GM19240 (cell line): ENCODE results near the gene GJC2.
A peak's percentile ranks its signal among the peaks of the same experiment; 100 is the strongest.

Experiments
- DNase-seq: peaks from one replicate; pipeline ENCODE4 v3.0.0; 2011; ENCODE audit warnings: low spot score; ENCODE audit not compliant: insufficient read length

GJC2 gene

DNA sequence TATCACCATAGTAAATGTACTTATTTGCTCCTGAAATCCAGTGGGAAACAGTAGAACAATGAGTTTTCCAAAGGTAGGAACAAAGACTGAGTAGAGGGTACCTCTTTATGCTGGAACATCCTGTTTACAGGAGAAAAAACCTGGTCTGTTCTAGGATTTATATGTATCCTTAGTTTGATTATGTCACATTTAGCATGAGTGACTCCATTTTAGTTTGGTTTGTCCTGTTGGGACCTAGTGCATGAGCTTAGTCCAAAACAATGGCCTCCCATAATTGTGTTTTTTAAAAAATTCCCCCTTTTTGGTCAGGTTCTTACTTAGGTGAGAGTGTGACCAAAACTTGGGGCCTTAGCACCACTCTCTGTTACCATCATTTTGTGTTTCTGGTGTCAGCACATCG is 37.1 kb upstream of the GJC2 start:
- no peak for DNase-seq

DNA sequence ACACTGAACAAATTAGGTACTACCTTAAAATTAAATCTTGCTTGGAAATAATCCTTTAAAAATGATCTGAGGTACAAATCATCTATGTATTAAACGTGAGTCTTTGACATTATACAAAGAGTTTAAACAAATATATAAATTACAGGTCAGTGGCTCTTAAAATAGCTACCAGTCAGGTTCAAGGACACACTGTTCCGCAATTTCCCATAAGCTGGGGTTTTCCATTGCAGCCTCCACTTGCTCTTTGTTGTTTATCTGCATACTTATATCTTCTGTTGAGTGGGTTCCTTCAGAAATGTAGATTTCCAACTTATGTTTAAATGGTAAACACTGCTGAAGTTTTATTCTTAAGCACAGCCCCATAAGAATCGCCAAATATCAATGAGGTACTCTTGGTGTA is 34.9 kb upstream of the GJC2 start:
- no peak for DNase-seq

DNA sequence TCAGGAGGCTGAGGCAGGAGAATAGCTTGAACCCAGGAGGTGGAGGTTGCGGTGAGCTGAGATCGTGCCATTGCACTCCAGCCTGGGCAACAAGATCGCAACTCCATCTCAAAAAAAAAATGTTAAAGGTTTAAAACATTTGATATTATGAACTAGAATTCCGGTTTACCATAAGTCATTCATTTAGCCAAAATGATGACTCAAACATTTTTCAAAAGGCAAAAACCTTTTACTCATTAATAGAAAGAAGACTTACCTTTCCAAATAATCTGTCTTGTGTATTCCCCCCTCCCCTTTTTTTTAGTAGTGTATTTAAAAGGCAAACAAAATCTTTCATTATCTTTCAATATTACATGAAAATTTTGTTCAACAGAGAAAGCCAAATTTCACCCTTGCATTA is 32.4 kb upstream of the GJC2 start:
- DNase-seq = no peak

GRCh38 chr1:228118040-228118439 is 31.7 kb upstream of the GJC2 start:
- DNase-seq = no peak

DNA sequence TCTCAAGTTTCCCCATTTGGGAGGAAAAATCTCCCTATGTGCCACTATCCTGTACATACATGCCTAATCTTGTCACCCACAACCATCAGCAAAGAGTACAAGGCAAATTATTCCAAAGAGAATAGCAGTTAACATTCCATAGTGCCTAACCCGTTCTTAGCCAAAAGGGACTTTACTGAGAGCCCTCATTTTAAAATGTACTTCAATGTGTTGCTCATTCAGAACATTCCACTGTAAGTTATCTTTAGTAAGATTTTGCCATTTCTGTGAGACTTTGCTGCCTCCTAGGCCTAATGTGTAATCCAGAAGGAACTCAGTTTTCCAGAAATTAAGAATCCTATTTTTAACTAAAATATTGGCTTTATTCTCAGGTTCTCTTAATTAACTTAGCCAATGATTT is 29.4 kb upstream of the GJC2 start:
- DNase-seq = no peak

- no peak for DNase-seq
These were observed 28.8 kb upstream of the GJC2 start for GRCh38 chr1:228120857-228121489.

GRCh38 chr1:228122921-228123441 is 26.7 kb upstream of the GJC2 start:
- no peak for DNase-seq

- DNase-seq = no peak
These were observed 26.2 kb upstream of the GJC2 start for GRCh38 chr1:228123505-228123904.

DNA sequence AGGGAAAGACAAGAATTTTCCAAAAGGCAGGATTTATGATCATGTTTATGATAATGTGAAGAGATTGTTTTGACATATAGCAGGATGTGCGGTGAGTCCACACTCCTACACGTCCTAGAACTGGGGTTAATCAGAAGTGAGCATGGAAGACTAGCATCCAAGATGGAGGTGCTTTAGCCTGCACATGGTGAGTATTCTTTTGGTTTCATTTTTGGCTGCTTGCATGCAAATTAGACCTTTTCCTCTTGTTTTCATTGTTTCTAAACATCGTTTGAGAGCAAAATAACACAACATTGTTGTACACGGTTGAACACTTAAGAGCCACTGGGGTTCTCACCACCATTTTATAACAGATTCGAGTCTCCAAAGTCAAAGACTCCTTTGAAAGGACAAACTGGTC is 24.5 kb upstream of the GJC2 start:
- no peak for DNase-seq

- no peak for DNase-seq
These were observed 18.0 kb upstream of the GJC2 start for GRCh38 chr1:228131766-228132165.

DNA sequence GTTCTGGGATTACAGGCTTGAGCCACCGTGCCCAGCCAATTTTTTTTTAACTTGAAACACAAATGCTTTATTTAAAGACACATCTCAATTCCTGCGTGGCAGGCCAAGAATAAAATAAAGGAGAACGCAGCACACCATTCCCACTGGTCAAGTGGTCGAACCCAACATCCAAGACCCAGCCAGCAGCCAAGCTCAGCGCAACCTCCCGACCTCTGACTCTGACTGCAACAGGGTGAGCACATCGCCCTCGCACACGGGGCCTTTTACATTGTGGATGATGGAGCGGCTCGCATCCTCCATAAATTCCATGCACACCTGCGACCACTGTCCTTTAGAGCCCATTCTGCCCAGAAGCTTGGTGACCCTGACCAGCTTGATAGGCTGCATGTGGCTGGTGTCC is 15.1 kb upstream of the GJC2 start:
- no peak for DNase-seq

DNA sequence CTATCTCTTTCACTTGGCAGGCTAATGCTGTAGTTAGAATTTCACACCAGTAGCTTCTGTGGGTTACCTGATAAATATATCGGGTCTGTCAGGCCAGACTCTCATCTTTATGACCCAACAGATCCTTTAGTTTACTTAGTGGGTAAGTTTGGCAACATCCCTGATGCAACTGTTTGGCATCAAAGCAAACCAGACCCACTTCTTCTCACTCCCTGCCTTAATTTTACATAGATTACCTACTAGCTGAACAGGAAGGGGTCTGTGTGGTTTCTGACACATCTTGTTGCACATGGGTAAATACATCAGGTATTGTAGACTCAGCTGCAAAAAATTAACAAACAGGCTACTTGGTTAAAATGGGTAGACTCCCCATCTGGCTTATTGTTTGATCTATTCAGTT is 12.8 kb upstream of the GJC2 start:
- no peak for DNase-seq

- no peak for DNase-seq
These were observed 10.3 kb upstream of the GJC2 start for GRCh38 chr1:228139406-228139930.

GRCh38 chr1:228139931-228140723 is 9.6 kb upstream of the GJC2 start, which contains the start of gene GUK1:
GUK1 (plus strand) TSS chr1:228140279; CDS start chr1:228140303, 24 bp downstream.
- DNase-seq = peak; percentile 94

- DNase-seq = no peak
These were observed 9.0 kb upstream of the GJC2 start for GRCh38 chr1:228140724-228141225.

DNA sequence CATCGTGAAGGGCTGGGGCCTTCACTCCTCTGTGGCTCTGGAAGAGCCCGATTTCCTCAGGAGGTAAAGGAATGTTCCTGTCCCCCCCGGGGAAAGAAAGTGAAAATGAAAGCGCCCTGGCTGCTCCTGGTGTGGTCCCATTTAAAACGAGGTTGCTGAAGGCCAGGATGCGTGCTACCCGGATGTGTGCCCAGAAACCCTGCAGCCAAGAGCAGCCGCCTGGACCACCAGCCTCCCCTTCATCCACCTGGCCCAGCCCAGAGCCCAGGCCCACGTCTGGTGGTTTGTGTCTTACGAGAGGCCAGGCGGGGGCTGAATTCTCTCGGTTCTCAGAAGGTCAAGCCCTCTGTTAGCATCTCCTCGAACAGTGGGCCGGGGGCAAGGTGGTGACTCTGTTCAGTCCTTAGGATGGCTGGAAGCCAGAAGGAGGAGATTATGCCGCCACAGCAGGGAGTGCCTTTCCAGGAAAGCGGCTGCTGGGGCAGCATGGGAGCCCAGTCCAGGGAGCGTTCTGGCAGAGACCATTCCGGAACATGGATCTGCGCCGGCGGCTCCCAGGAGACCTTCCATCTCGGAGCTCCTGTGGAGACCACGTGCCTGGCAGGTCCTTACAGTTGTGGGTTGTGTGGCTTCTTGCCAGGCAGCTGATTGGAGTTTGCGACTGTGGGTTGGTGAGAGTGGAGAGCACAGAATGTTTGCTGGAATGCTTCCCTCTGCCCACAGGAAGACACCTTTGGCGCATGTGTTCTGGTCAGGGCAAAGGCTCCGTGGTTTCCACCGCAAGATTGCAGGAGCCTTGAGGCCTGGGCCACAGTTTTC is 8.3 kb upstream of the GJC2 start:
- no peak for DNase-seq

DNA sequence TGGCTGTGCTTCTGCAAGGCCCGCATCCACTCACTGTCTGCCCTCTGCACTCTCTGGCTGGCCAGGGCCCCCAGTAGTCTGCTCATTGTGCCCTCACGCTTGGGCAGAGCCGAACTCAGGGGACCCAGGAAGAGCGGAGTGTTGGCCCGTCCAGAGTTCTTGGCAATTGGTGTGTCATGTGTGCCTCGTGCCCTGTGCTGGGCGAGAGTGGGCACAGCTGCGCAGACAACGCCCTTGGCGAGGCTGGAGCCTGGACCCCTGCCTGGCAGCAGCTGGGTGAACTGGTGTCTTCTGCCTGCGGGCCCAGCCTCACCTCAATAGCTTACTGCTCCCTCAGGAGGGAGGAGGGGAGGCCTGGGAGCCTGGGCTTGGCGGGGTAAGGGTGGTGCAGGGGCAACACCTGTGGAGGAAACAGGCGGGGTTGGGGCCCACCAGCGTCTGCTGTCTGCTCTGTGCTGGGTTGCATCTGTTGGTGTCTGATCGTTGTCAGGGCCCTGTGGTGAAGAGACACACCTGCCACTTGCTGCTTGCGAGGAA is 7.5 kb upstream of the GJC2 start:
- no peak for DNase-seq

DNA sequence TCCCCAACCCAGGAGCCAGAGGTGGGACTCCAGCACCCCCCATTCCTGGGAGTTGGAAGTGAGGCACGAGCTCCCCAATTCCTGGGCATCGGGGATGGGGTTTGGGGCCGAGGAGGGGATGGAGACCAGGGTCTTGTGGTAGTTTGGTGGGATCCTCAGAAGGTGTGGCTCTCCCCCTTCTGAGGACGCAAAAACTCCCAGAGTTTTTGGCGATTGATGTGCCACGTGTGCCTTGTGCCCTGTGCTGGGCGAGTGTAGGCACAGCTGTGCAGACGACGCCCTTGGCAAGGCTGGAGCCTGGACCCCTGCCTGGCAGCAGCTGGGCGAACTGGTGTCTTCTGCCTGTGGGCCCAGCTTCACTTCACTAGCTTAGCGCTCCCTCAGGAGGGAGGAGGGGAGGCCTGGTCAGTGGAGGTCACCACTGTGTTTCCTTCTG is 7.0 kb upstream of the GJC2 start:
- no peak for DNase-seq

DNA sequence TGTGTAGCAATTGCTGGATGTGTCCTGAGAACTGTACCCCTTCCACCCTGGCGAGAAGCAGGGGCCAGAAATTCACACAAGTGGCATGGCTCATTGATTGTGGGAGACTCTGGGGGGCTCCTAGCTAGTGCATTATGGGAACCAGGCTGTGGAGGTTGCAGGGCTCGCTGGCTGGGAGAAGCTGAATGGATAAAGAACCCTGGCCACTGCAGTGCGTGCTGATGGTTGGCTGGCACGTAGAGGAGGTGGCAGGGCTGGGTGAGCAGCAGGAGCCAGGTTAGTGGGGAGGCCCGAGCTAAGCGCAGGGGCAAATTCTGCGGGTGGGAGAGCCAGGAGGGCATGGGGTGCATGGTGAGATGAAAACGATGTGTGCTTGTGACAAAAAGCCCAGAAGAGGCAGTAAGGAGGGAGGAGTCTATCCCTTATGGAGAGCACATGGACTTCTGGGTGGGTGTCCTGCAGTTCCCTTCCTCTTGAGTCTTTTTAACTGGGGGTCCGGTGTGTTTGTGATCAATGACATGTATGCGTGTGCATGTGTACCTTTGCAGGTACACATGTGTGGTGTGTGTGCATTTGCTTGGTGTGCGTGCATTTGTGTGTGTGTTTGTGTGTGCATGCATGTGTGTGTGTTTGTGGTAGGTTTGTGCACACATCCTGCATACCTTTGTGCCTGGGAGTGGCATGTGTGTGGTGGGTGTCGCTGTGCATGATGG is 6.1 kb upstream of the GJC2 start:
- DNase-seq = no peak

DNA sequence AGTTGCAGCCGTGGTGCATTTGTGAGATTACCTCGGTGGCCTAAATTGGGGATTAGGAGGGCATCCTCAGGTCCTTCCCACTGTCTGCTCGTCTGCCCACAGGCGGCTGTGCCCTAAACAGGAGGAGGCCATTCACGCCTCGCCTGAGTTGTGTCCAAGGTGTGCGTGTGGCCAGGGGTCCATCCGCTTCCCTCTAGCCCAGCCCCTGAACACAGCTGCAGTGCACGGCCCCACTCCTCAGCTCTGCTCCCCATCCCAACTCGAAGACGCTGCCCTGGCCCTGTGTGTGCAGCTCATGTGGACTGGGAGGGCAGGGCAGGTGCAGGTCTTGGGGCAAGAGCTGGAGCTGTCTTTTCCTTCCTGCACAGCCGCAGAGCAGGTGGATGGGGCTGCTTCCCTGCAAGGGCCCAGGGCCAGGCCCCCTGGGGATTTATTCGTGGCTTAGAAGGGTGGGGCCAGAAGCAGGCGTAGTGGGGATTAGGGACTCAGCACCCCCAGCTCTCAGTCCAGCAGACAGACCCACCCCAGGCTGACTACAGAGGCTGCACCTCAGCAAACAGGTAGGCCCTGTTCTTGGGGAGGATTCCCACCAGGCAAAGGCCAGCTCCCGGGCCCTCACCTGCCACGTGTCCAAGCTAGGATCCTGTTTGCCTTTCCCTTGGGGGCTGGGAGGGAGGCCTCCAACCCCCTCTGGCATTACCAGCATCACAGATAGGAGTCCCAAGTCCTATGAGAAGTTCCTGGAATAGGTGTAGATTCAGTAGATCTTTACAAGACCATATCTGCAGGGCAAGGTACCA is 5.3 kb upstream of the GJC2 start:
- no peak for DNase-seq
